Thyroid gland (tissue), 4 donors: ENCODE data around the gene WDR64. TPM values are rescaled to one million over a fixed set of nuclear protein-coding genes. Genes with fewer than 3 reads are reported as not detected.

Experiments
- DNase-seq, 2 donors: peaks; one replicate each; pipeline ENCODE4 v3.0.0-alpha.2; 2019
- H3K27ac ChIP-seq, 3 donors: fragments of 200-600 bp; sonication (generic); 1 replicate in 2 of 3; 2 replicates in 1 of 3; pipeline ENCODE4 v1.5.1; 2016 to 2019; ENCODE audit warnings: mild to moderate bottlenecking in 1 of 3, moderate library complexity in 1 of 3
- H3K27me3 ChIP-seq: fragments of 200-600 bp; sonication (generic); one replicate; pipeline ENCODE4 v1.5.1; 2019
- H3K36me3 ChIP-seq, 2 donors: fragments of 200-600 bp; sonication (generic); one replicate each; pipeline ENCODE4 v1.5.1; 2016 to 2019
- H3K4me1 ChIP-seq, 2 donors: fragments of 200-600 bp; sonication (generic); one replicate each; pipeline ENCODE4 v1.5.1; 2017 to 2019
- H3K4me3 ChIP-seq, 3 donors: fragments of 200-600 bp; sonication (generic); replicated peaks in 1 of 3; 1 replicate in 2 of 3; 2 replicates in 1 of 3; pipeline ENCODE4 v1.5.1; 2016; ENCODE audit warnings: mild to moderate bottlenecking in 1 of 3
- H3K9me3 ChIP-seq: fragments of 200-600 bp; sonication (generic); one replicate; pipeline ENCODE4 v1.5.1; 2017
- POLR2A ChIP-seq, 2 donors: fragments of 450-650 bp; IDR thresholded peaks; one replicate each; pipeline ENCODE4 v1.6.1; 2017; ENCODE audit warnings: antibody characterized with exemption in 2 of 2, mild to moderate bottlenecking in 2 of 2, moderate library complexity in 1 of 2
- WGBS, 2 donors: methylation state at CpG; one replicate each; pipeline ENCODE4 v1.1.5; 2017; 5-methylcytosine and 5-hydroxymethylcytosine counted together
- intact Hi-C: fragments of 100-400 bp; cut with DNase I; formaldehyde crosslinking; loops from one replicate; pipeline ENCODE4 v1.15.1; 2023
- total RNA-seq, 4 donors: library from RNA; depleted of rRNA; stranded (reverse); fragments of >200 nt; gene quantifications; one replicate each; pipeline ENCODE4 v1.2.3, GENCODE V29; 2016
- TF ChIP-seq, protein P1 (sequence below), 6 experiments: fragments of 200-600 bp in 3 of 6; fragments of 450-650 bp in 3 of 6; sonication (generic) in 3 of 6; IDR thresholded peaks; one replicate each; pipeline ENCODE4 v1.5.1; 2016 to 2019; ENCODE audit warnings: antibody characterized with exemption in 6 of 6, mild to moderate bottlenecking in 2 of 6, inconsistent platforms in 1 of 6, moderate library complexity in 1 of 6

WDR64 gene
- total RNA-seq, 4 donors from 2014 or later = not detected

DNA sequence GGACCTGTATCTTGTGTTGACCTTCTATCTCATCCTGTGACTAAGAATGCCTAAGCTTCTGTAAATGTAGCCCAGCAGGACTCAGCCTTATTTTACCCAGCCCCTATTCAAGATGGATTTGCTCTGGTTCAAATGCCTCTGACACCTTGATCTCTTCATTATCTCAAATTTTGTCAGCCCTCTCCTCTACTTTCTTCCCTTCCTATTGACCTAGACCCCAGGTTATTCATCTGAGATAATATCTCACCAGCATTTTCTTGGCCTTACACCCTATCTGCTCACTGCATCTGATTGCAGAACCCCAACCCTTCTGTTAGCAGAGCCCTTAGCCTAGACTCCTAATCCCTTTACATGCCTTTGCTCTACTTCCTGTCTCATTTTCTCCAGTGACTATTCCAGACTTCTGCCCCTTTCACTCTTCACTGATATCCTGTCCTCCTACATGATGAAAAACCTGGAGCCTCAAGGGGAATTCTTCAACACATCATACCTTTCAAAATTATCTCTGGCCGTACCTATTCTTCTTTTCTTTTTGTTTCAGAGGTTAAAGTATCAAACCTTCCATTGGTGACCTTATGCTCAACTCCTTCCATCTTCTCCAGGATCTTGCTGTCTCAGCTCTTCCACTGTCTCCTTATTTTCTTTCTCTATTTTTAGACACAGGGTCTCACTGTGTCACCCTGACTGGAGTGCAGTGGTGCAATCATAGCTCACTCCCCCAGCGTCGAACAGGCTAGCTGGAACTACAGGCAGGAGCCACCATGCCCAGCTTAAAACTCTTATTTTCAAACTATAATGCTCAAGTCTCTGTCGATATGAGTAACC is 44.9 kb downstream of the WDR64 start:
- Histone ChIP-seq H3K9me3 (no peaks in the 10 kb centered on the region), H3K36me3 (no peaks in the 10 kb centered on the region), H3K27ac (no peak overlapping the region), H3K4me3 (no peak overlapping the region), H3K4me1 (no peaks in the 10 kb centered on the region), H3K27me3 (no peaks in the 10 kb centered on the region)
- intact Hi-C loops = no loop called here
- DNase-seq = no peak
- WGBS, 2 donors = 86 to 92% methylated on average over 4 of the region's 4 CpGs
- TF ChIP-seq, protein P1, sequence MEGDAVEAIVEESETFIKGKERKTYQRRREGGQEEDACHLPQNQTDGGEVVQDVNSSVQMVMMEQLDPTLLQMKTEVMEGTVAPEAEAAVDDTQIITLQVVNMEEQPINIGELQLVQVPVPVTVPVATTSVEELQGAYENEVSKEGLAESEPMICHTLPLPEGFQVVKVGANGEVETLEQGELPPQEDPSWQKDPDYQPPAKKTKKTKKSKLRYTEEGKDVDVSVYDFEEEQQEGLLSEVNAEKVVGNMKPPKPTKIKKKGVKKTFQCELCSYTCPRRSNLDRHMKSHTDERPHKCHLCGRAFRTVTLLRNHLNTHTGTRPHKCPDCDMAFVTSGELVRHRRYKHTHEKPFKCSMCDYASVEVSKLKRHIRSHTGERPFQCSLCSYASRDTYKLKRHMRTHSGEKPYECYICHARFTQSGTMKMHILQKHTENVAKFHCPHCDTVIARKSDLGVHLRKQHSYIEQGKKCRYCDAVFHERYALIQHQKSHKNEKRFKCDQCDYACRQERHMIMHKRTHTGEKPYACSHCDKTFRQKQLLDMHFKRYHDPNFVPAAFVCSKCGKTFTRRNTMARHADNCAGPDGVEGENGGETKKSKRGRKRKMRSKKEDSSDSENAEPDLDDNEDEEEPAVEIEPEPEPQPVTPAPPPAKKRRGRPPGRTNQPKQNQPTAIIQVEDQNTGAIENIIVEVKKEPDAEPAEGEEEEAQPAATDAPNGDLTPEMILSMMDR (IDR thresholded peaks at IDR 0.05) = no peak
- TF ChIP-seq POLR2A (IDR thresholded peaks at IDR 0.05) = no peak

DNA sequence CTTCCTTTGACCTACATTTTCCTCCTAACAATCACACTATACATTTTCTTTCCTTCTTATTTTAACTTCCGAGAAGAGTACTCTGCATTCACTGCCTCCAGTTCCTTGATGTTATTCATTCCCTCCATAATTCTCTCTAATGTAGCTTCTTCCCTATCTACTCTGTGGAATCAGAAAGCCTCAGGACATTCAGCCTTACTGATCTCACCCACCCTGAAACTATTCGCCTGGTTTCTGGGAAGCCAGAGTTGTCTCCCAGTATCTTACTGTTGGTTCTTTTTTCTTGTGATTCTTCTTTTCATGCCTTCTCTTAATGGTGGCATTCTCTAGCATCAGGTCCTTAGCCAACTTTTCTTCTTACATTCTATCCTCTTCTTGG is 45.5 kb downstream of the WDR64 start:
- 97 to 98% methylated on average over 1 to 2 of the region's 2 CpGs for WGBS, 2 donors

DNA sequence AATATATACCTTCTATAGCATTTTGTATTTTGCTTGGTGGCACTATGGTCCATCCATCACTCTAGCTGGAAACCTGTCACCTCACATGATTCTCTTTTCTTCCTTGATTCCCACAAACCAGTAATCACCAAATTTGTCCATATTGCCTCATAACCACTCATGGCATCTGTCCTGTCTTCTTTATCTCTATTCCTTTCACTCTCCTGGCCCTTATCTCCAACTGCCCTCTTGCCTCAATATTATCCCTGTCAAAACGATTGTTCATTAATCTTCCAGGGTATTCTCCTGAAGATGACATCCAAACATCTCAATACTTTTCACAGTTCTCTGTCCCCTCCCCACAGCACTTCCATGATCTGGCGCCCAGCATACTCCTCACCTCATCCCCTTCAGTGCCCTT is 46.1 kb downstream of the WDR64 start:
- intact Hi-C loops = no loop called here
- DNase-seq = no peak
- no peak overlapping the region for H3K27ac ChIP-seq
- no peaks in the 10 kb centered on the region for H3K27me3 ChIP-seq
- no peaks in the 10 kb centered on the region for H3K4me1 ChIP-seq
- no peaks in the 10 kb centered on the region for H3K36me3 ChIP-seq
- TF ChIP-seq, protein P1 (IDR thresholded peaks at IDR 0.05) = no peak
- no peak for TF ChIP-seq POLR2A (IDR thresholded peaks at IDR 0.05)
- no peaks in the 10 kb centered on the region for H3K9me3 ChIP-seq
- 84 to 94% methylated on average over 2 of the region's 2 CpGs for WGBS, 2 donors
- H3K4me3 ChIP-seq = no peak overlapping the region

More for the DNA sequence above, 45.5 kb downstream of the WDR64 start:
- Histone ChIP-seq H3K9me3 (no peaks in the 10 kb centered on the region), H3K36me3 (no peaks in the 10 kb centered on the region), H3K4me1 (no peaks in the 10 kb centered on the region), H3K4me3 (no peak overlapping the region), H3K27me3 (no peaks in the 10 kb centered on the region), H3K27ac (no peak overlapping the region)
- no peak for DNase-seq
- intact Hi-C loops = no loop called here
- TF ChIP-seq, protein P1 (IDR thresholded peaks at IDR 0.05) = no peak
- TF ChIP-seq POLR2A (IDR thresholded peaks at IDR 0.05) = no peak

DNA sequence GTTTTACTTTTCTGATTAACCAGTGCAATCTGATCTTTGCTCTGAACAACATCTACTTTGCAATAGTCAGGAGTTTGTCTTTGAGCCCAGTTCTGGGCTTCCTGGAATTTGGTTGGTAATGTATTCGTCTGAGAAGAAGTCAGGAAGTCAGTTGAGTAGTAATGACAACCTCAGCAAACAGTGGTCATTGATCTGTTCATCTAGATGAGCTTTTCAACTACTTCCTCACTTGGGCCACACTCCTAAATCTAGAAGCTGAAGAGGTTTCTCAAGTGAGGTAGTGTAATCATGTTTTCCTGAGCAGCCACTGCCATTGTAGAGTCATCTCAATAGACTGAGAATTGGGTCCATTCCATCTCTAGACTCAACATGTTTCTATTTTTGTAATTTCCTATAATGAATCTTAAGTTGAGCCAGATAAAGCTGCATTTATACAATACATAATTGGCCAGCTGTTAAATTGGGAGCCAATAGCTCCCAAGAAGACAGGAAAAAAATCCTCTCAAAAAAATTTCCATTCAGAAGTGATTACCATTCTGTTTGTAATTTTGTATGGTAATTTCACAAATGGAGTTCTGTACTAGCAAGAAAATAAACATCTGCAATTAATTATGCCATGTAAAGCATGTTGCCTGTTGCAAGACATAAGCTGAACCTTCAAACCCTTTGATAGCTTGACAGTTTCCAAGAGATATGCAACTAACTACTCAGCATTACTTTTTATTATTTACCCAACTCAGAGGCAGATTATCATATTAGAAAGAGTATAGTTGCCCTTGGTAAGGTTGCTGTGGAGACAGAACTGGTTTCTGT is 49.6 kb downstream of the WDR64 start:
- 19 to 20% methylated on average over 1 of the region's 1 CpG for WGBS, 2 donors
- no peaks in the 10 kb centered on the region for H3K27me3 ChIP-seq
- H3K9me3 ChIP-seq = no peaks in the 10 kb centered on the region
- no peak overlapping the region for H3K4me3 ChIP-seq
- no peaks in the 10 kb centered on the region for H3K4me1 ChIP-seq
- no peak for DNase-seq
- no peaks in the 10 kb centered on the region for H3K36me3 ChIP-seq
- intact Hi-C loops = no loop called here
- H3K27ac ChIP-seq = no peak overlapping the region
- no peak for TF ChIP-seq POLR2A (IDR thresholded peaks at IDR 0.05)
- TF ChIP-seq, protein P1 (IDR thresholded peaks at IDR 0.05) = no peak
